Measurements from ENCODE around the gene FRAT2. TPM values are rescaled to one million over a fixed set of nuclear protein-coding genes. Genes with fewer than 3 reads are reported as not detected.
A peak's percentile ranks its signal among the peaks of the same experiment; 100 is the strongest.

The FRAT2 gene
- total RNA-seq, 1 donor from 2014 or later: 10.9 TPM

- Mint-ChIP-seq H3K4me1 (peaks cover 46% of the 10 kb centered on the region), H3K4me3 (peak overlapping the region; percentile 87), H3K9me3 (no peaks in the 10 kb centered on the region), H3K27ac (peak overlapping the region; percentile 75), H3K27me3 (no peaks in the 10 kb centered on the region), H3K36me3 (ENCODE audit: low read depth) (peaks cover 28% of the 10 kb centered on the region)
- TF ChIP-seq, protein P1, sequence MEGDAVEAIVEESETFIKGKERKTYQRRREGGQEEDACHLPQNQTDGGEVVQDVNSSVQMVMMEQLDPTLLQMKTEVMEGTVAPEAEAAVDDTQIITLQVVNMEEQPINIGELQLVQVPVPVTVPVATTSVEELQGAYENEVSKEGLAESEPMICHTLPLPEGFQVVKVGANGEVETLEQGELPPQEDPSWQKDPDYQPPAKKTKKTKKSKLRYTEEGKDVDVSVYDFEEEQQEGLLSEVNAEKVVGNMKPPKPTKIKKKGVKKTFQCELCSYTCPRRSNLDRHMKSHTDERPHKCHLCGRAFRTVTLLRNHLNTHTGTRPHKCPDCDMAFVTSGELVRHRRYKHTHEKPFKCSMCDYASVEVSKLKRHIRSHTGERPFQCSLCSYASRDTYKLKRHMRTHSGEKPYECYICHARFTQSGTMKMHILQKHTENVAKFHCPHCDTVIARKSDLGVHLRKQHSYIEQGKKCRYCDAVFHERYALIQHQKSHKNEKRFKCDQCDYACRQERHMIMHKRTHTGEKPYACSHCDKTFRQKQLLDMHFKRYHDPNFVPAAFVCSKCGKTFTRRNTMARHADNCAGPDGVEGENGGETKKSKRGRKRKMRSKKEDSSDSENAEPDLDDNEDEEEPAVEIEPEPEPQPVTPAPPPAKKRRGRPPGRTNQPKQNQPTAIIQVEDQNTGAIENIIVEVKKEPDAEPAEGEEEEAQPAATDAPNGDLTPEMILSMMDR (IDR thresholded peaks at IDR 0.05): no peak
- DNase-seq (no peak), ATAC-seq (ENCODE audit: low read depth) (no peak)
- intact Hi-C loops (cut with micrococcal nuclease): loop anchor here (5.0 kb wide), 2 partner anchors 35 to 135 kb away; no protein-coding TSS in a partner anchor
- ChIA-PET CTCF (interaction anchor here (1.9 to 2.1 kb wide), 2 partner anchors 13 to 54 kb away, joined by 6 to 9 read pairs; partner anchors contain the start of gene FRAT1), POLR2A (interaction anchor here (0.7 to 5.3 kb wide), 4 partner anchors 11 to 404 kb away, joined by 3 to 41 read pairs (median 10); partner anchors contain the start of genes FRAT1, PI4K2A and ZFYVE27)
Observed at GRCh38 chr10:97332591-97333350, 1.8 kb downstream of the FRAT2 start.

DNA sequence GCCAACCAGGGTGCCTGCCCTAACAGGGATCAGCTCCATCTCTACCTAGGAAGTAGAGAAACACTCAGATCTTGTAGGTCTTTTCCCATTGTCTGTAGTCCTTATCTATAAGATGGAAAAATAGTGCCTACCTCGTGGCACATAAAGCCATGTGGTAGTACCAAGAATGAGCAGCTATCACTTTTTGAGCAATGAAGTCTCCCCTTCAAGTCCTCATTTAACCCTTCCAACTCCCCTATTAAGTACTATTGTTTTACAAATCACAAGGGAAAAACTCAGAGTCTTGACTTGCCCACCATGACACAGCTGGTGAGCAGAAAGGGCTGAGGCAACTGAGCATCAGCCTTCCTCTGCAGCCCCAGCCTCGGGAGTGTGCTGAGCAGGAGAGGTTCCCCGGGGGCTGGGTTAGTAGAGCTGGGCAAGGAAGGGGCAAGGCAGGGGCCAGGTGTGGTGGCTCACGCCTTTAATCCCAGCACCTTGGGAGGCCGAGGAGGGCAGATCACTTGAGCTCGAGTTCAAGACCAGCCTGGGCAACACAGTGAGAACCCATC, 3.3 kb downstream of the FRAT2 start:
- intact Hi-C loops (cut with micrococcal nuclease): loop anchor here (5.0 kb wide), 2 partner anchors 36 to 134 kb away; no protein-coding TSS in a partner anchor
- Mint-ChIP-seq H3K27ac (peak overlapping the region; percentile 51), H3K9me3 (no peaks in the 10 kb centered on the region), H3K4me1 (peaks cover 39% of the 10 kb centered on the region), H3K36me3 (ENCODE audit: low read depth) (peaks cover 30% of the 10 kb centered on the region), H3K27me3 (no peaks in the 10 kb centered on the region), H3K4me3 (peak overlapping the region; percentile 47)
- DNase-seq: no peak
- ChIA-PET CTCF (interaction anchor here (1.2 kb wide), 1 partner anchor 53 kb away, joined by 3 read pairs; no protein-coding TSS in a partner anchor), POLR2A (interaction anchor here (0.5 to 5.3 kb wide), 3 partner anchors 12 to 88 kb away, joined by 4 to 41 read pairs (median 6); partner anchors contain the start of gene FRAT1)
- ATAC-seq (ENCODE audit: low read depth): no peak
- TF ChIP-seq, protein P1 (IDR thresholded peaks at IDR 0.05): no peak

- intact Hi-C loops (cut with micrococcal nuclease): loop anchor here (5.0 kb wide), 2 partner anchors 38 to 132 kb away; no protein-coding TSS in a partner anchor
- DNase-seq (no peak), ATAC-seq (ENCODE audit: low read depth) (no peak)
- TF ChIP-seq, protein P1 (IDR thresholded peaks at IDR 0.05): no peak
- peaks cover 35% of the 10 kb centered on the region for H3K4me1 Mint-ChIP-seq
- H3K27me3 Mint-ChIP-seq: no peaks in the 10 kb centered on the region
- peaks cover 30% of the 10 kb centered on the region for H3K36me3 Mint-ChIP-seq (ENCODE audit: low read depth)
- no peak overlapping the region for H3K4me3 Mint-ChIP-seq
- POLR2A ChIA-PET: interaction anchor here (2.0 kb wide), 1 partner anchor 10 kb away, joined by 6 read pairs; no protein-coding TSS in a partner anchor
- CTCF ChIA-PET: no interaction called here
- no peaks in the 10 kb centered on the region for H3K9me3 Mint-ChIP-seq
- H3K27ac Mint-ChIP-seq: no peak overlapping the region
Observed at GRCh38 chr10:97329766-97330165, 4.8 kb downstream of the FRAT2 start.

GRCh38 chr10:97328646-97329453, 5.7 kb downstream of the FRAT2 start:
- TF ChIP-seq, protein P1 (IDR thresholded peaks at IDR 0.05): no peak
- H3K27me3 Mint-ChIP-seq: no peaks in the 10 kb centered on the region
- POLR2A ChIA-PET: interaction anchor here (2.0 kb wide), 1 partner anchor 9 kb away, joined by 6 read pairs; no protein-coding TSS in a partner anchor
- H3K9me3 Mint-ChIP-seq: no peaks in the 10 kb centered on the region
- peaks cover 30% of the 10 kb centered on the region for H3K36me3 Mint-ChIP-seq (ENCODE audit: low read depth)
- intact Hi-C loops (cut with micrococcal nuclease): no loop called here
- peaks cover 35% of the 10 kb centered on the region for H3K4me1 Mint-ChIP-seq
- ATAC-seq (ENCODE audit: low read depth) (no peak), DNase-seq (no peak)
- H3K4me3 Mint-ChIP-seq: no peak overlapping the region
- H3K27ac Mint-ChIP-seq: no peak overlapping the region
- CTCF ChIA-PET: interaction anchor here (0.6 kb wide), 1 partner anchor 50 kb away, joined by 3 read pairs; no protein-coding TSS in a partner anchor
